A549 (cell line): ENCODE measurements around the gene BAZ1B.

Experiments
- BHLHE40 ChIP-seq: IDR thresholded peaks from 2 replicates; pipeline ENCODE4 v1.6.1; 2012; ENCODE audit warnings: low read depth, low read length, inconsistent platforms
- CTCF ChIP-seq: fragments of >200 bp; sonication (Bioruptor Twin); formaldehyde crosslinking; IDR thresholded peaks from 3 replicates; pipeline ENCODE4 v1.5.1; 2016
- HMGXB4 ChIP-seq: fragments of 250-450 bp; sonication (Bioruptor Pico); IDR thresholded peaks from 2 replicates; pipeline ENCODE4 v1.5.0; 2021; ENCODE audit warnings: mild to moderate bottlenecking, moderate library complexity, borderline replicate concordance
- HOXA7 ChIP-seq: fragments of 250-450 bp; sonication (Bioruptor Pico); IDR thresholded peaks from 2 replicates; pipeline ENCODE4 v1.5.0; 2020; ENCODE audit warnings: mild to moderate bottlenecking, moderate library complexity
- MAX ChIP-seq: IDR thresholded peaks from 2 replicates; pipeline ENCODE4 v1.6.1; 2012
- PBX3 ChIP-seq: IDR thresholded peaks from 2 replicates; pipeline ENCODE4 v1.6.1; 2012
- POLR2A ChIP-seq: IDR thresholded peaks from 2 replicates; pipeline ENCODE4 v1.6.1; 2012; ENCODE audit warnings: mild to moderate bottlenecking, low read length
- REST ChIP-seq: fragments of 200-600 bp; sonication (generic); IDR thresholded peaks from 2 replicates; pipeline ENCODE4 v1.6.1; 2016; ENCODE audit warnings: antibody characterized with exemption, mild to moderate bottlenecking, moderate library complexity
- RNF2 ChIP-seq: fragments of 200-600 bp; sonication (generic); IDR thresholded peaks from 2 replicates; pipeline ENCODE4 v1.6.1; 2016; ENCODE audit warnings: low read depth, mild to moderate bottlenecking, antibody characterized with exemption, moderate library complexity, borderline replicate concordance
- USF2 ChIP-seq: fragments of 450-650 bp; IDR thresholded peaks from 2 replicates; pipeline ENCODE4 v1.6.1; 2014; ENCODE audit warnings: antibody characterized with exemption
- ZNF302 ChIP-seq: fragments of 250-450 bp; sonication (Bioruptor Pico); IDR thresholded peaks from 2 replicates; pipeline ENCODE4 v1.9.0; 2021; ENCODE audit warnings: inconsistent platforms, mild to moderate bottlenecking, moderate library complexity

- no peak for TF ChIP-seq ZNF302 (CRISPR knock-in tag)
- no peak for TF ChIP-seq CTCF
- TF ChIP-seq HOXA7 (CRISPR knock-in tag), result no peak
- no peak for TF ChIP-seq USF2
- no peak for TF ChIP-seq POLR2A
- TF ChIP-seq BHLHE40, result no peak
- TF ChIP-seq MAX, result no peak
- no peak for TF ChIP-seq PBX3
- TF ChIP-seq RNF2, result no peak
- TF ChIP-seq REST, result no peak
- no peak for TF ChIP-seq HMGXB4 (CRISPR knock-in tag)
These were observed 47.0 kb upstream of the BAZ1B start for GRCh38 chr7:73569042-73569608.
